Measurements from ENCODE around the gene FAM81A.

Gene FAM81A

DNA sequence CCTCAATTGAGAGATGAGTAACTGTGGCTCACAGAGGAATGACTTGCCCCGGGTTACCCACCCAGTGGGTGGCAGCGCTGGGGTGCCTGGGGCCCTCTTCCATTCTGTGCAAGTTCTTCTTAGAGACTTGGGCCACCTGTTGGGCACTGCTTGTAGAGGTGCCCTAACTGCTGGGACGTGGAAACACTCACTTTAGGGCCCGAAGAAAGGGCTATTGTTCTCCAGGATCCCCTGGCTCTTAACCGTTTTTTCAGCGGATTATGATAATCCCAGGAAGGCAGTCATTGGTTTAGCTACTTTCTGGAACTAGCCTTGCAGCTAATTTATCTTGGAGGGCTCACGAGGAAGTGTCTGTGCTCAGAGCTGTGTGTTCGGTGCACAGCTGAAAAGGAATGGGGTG is 107.6 kb downstream of the FAM81A start:
- no peak for DNase-seq

DNA sequence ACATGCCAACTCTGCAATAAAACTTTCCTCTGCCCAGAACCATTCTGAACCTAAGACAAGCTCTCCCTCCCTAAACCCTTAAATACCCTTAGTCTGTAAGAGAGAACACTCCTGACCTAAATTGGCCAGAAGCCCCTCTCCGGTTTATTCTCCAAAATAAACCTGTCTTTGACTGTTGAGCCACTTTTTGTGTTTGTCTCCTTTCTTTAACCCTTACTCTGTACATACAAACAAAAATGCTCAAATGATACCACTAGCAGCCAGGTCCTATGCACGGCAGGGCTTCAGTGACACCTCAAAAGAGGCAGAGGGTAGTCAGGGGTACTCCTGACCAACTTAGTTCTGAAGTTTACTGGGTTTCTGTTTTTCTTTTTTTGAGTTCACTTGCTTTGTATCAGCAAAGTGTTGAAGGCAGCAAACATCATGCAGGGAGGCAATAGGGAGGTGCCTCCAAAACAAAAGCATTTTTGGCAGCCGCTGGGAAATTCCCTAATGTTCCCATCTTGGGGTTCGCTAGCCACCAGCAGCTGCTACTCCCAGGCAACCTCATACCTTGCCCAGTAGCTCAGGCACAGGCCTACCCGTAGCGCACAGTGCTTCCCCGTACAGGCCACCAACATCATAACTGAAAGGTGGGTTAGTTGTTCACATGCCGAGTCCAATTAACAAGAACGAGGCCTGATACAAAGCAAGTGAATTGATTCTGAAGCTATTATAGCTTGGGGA is 110.7 kb downstream of the FAM81A start:
- DNase-seq = no peak

DNA sequence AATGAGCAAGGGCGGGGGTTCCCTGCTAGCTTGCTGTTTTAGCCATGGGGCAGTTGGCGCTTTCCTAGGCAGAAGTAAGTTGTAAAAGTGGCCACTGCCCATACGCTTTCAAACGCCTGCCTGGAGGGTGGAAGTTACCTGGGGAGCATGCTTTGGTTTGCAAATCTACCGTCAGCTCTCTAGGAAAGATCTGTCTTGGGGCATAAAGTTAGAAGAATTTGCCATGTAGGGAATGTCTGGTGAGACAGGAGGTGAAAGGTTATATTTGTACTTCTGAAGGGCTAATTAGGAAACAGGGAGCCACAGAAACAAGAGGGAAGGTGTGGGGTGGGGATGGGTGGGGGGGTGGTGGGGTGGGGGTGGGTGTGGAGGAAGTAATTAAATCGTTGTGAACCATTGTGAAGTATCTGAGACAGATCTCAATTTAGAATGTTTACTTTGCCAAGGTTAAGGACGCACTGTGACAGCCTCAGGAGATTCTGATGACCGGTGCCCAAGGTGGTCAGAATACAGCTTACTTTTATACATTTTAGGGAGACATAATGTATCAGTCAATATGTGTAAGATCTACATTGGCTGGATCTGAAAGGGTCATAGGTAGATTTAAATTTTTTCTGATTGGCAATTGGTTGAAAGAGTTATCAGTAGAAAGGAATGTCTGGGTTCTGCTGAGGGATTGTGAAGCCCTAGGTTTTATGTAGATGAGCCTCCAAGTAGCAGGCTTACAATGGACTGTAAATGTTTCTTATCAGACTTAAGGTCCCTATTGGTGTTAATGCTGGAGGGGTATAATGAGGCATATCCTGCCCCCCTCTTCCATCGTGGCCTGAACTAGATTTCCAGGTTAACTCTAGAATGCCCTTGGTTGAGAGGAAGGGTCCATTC is 111.6 kb downstream of the FAM81A start:
- DNase-seq = no peak

DNA sequence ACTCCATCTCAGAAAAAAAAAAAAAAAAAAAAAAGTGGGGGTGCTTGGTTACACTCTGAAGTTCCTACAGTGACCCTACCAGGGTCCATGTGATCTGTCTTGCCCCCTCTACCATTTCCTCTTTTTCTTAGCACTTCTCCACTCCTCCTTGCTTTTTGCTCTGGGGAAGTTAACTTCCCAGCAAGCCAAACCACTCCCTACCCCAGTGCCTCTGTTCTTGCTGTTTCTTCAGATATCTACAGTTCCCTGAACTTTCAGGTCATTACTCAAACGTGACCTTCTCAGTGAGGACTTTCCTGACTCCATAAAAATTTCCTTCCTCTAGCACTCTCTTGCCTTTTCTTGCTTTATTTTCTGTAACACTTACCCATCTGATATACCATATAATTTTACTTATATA is 112.5 kb downstream of the FAM81A start:
- no peak for DNase-seq

DNA sequence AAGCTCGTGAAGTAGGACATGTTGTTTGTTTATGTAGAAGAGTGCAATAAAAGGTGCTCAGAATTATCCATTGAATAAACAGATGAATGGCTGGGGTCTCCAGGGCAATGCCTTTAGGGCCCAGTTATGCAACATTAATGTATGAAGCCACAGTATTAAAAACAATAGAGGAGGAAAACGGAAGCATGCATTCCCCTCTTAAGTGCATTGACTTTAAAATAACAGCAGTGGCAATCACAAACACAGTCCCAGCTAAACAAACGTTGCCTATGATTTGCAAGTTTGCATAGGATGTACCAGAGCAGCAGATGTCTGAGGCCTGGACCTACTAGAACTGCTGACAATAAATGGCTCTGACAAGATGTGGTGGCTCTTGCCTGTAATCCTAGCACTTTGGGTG is 113.0 kb downstream of the FAM81A start:
- no peak for DNase-seq

DNA sequence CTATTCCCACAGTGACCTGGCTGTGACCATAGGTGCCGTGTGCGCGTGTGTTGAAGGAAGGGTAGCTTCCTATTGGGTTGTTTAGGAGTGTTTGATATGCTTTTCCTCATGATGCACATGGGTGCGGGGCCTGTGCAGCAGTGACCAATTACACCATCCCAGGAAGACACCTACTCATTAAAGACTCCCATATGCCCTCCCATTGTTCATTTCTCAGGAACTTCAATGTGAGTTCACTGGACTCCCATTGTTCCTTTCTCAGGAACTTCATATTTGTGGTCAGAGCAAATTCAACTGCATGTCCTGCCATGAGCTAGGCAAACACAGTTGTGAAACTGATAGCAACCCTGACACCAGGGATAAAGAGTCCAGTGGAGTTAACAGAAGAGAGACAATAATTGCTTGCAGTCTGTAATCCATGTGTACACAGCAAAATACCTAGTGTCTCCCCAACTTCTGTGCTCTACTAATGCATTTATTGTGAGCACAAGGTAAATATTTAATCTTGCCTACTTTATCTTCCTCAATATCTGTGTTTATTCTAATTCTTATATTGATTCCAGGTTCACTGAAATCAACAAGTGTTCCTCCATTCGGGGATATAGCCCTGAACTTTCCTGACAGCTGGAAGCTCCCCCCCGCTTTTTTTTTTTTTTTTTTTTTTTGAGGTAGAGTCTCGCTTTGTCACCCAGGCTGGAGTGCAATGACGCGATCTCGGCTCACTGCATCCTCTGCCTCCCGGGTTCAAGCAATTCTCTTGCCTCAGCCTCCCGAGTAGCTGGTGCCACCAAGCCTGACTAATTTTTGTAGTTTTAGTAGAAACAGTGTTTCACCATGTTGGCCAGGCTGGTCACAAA is 116.1 kb downstream of the FAM81A start:
- DNase-seq = no peak

DNA sequence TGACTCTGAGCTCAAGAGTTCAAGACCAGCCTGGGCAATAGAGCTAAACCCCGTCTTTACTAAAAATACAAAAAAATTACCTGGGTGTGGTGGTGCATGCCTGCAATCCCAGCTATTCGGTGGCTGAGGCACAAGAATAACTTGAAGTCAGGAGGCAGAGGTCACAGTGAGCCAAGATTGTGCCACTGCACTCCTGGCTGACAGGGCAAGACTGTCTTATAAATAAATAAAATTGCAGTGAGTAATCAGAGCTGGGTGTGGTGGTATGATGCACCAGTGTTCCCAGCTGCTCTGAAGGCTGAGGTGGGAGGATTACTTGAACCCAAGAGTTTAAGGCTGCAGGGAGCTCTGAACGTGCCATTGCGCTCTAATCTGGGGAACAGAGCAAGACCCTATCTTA is 117.7 kb downstream of the FAM81A start:
- DNase-seq = no peak

DNA sequence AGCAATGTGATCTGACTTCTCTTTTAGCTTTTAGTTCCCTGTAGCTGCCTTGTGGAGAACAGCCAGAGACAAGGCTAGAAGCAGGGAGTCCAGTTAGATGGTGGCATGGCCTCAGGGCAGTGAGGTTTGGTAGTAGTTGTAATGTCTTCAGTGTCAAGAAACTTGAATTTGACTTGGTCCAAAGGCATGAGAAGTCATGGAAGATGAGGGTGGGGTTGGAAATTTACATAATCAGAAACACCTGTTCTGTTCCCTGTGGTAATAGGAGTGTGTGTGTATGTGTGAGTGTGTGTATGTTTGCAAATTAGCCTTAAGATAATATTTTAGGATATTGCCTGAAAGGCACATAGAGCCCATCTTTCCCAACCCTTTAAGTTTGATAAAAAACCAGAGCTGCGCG is 118.4 kb downstream of the FAM81A start:
- DNase-seq = no peak

DNA sequence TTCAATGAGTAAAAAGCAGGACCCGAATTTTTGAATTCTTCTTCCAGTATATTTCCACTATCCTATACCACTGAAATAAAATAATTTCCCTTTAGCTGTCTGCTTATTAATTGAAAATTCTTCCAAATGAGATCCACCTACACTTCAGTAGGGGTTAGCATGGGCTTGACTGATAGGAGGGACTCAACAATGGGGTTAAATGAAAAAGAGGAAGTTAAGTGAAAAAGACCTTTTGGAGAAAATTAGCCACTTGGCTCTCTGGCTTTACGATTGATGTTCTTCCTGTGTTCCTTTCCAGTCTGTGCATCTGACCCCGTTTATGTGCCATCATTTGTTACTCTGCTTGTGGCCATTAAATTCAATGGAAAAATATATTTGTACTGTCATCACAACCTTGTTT is 119.6 kb downstream of the FAM81A start:
- DNase-seq = no peak

DNA sequence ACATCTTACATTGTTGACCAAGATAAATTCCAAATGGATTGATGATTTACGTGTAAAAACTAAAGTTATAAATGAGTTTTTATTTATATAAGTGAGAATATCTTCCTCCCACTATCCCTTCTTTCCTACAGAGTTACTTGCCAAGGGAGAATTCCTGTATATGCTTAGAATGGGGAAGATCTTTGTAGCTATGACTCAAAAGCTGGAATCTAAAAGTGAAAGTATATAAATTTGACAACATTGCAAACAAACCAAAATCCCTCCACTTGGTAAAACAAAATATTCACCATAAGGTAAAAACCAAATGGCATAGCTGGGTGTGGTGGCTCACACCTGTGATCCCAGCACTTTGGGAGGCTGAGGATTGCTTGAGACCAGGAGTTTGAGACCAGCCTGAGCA is 120.9 kb downstream of the FAM81A start:
- DNase-seq = no peak

DNA sequence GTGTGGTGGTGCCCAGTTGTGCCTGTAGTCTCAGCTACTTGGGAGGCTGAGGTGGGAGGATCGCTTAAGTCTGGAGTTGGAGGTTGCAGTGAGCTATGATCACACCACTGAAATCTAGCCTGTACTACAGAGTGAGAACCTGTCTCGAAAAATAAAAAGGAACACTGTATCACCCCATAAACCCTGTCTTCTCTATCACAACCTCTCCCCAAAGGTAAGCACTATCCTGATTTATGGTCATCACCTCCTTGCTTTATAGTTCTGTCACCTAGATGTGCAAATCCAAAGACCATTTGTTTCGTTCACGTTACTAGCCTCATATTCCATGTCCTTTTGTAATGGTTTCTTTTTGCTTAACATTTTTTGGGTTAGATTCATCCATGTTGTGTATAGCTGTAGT is 123.6 kb downstream of the FAM81A start:
- DNase-seq = no peak

DNA sequence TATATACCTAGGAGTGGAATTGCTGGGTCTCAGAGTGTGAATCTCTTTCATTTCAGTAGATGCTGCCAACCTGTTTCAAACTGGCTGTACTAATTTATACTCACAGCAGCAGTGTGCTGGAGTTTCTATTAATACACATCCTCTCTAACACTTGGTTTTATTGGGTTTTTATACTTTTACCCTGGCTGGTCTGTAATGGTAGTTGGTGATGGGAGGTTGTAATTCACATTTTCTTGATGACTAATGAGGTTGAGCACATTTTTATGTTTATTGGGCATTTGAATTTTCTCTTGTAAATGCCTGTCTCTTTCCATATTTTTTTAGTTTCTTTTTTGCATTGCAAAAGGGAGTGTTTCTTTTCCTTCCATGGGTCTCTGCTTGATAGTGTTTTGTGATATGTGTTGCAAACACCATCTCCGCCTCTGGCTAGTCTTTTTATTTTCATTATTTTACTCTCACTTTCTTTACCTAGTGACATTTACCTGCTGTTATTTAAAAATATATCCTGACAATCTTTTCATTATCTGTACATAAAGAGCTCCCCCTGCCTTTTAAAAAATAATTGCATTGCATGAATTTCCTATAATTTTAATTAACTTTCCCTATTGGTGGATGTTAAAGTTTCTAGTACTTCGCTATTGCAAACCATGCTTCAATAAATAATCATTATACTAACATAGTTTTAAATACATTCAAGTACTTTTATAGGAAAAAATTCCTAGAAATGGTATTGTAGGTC is 124.6 kb downstream of the FAM81A start:
- DNase-seq = no peak

DNA sequence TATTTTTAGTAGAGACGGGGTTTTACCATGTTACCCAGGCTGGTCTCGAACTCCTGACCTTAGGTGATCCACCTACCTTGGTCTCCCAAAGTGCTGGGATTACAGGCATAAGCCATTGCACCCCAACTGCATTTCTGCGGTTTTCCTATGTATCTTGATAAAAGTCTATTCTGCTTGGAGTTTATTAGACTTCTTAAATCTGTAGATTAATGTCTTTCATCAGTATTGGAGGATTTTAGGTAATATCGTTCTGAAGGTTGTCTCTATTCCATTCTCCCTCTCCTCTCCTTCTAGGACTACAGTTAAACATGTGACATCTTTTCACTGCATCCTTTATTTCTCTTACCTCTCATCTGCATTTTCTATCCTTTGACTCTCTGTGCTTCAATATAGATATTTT is 127.3 kb downstream of the FAM81A start:
- no peak for DNase-seq

DNA sequence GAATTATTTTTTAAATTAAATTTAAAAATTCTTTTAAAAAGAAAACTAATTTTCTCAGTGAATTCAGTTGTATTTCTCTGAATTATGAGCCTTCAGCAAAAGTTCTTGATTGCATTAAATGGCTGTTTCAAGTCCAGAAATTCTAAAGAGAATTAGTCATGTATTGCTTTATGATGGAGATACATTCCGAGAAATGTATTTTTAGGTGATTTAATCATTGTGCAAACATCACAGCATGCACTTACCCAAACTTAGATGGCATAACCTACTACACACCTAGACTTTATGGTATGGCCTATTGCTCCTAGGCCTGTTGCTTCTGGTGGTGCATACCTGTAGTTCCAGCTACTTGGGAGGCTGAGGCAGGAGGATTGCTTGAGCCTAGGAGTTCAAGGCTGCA is 129.3 kb downstream of the FAM81A start:
- DNase-seq = no peak

DNA sequence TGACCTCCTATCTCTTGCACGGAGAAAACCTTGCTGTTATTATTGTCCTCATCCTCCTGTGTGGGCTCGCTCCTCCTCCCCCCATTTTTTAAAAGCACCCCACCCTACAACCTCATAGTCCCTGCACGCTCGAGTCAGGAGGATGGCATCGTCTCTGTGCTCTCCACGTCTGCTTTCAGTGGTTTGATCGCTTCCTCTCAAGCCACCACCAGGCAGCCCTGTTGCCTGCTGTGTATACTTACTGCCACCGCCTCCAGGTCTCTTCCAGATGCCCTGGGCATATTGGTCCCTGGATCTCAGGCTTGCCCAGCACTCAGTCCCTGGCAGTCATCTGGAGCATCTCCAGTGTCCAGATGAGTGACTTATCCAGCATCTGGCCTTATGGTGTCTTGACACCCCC is 131.5 kb downstream of the FAM81A start:
- no peak for DNase-seq

DNA sequence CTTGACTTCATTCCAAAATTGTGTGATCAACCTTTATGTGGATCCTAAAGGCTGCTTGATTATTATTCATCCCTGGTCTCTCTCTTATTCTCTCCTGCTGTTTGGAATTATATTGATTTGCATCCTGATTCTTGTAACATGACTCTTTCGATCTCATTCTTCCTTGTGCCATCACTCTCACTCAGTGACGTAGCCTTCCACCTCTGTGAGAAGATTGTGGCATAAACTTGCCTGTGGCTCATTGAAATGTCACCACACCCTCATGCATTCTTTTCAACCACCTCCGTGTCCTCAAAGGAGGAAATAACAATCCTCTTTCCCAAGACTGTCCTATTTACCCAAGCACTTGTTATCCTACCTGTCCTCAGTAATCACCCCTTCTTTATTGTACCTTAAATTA is 132.3 kb downstream of the FAM81A start:
- DNase-seq = no peak

DNA sequence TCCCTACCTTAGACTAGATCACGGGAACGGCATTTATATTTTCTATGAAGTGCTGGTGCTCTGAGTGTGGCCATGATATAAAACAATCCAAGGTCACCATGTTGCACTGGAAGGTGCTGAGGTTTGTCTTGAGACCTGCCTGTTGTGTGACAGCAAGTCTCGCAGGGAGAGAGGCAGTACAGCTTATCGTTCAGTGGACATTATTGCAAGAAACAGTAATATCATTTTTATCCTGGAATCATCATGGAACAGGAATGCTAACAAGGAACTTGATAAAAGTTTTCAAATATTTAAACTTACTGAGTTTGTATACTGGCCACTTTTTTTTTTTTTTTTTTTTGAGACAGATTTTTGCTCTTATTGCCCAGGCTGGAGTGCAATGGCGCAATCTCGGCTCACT is 133.6 kb downstream of the FAM81A start:
- DNase-seq = no peak
